Stimulated activated CD4-positive, alpha-beta T cell treated with anti-CD3 and anti-CD28 coated beads, Interleukin-1b, Interleukin-23, amount 100 ng/mL, for 1 hour (primary cell): ENCODE results near the gene NEMP1.

Source experiments
- DNase-seq, 2 donors: peaks; one replicate each; pipeline ENCODE4 v3.0.0-alpha.2; 2020; ENCODE audit warnings: low read depth in 2 of 2

Gene NEMP1

DNA sequence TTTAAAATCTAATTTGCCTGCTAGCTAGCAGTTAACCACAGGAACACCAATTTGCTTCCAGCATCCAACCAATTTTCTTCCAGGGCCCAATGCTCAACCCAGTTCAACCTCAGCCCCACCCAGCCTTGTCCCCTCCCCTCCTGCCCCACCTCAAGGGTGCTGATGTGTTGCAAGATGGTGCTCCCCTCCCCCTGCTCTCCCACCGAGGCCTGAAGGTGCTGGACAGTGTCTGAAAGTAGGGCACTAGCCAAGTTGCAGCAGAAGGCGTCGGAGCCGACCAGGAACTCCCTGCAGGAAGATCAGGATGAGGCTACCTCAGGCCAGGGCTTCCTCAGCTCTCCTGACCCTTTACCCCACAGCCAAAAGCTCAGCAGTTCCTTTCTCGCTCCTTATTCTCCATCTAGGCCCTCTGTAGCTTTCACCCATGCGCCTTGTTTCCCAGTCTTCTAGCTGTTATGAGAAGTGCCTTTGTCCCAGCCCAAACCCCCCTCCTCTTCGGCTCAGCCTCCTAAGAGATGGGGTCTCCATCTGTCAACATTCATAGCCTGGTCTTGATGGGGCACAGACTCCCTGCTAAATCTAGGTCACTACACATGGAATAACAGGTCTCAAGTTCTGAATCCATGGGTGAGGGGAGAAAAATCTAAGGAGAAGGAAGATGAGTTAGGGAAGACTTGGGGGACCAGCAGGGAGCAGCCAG, 29.0 kb upstream of the NEMP1 start:
- no peak for DNase-seq

DNA sequence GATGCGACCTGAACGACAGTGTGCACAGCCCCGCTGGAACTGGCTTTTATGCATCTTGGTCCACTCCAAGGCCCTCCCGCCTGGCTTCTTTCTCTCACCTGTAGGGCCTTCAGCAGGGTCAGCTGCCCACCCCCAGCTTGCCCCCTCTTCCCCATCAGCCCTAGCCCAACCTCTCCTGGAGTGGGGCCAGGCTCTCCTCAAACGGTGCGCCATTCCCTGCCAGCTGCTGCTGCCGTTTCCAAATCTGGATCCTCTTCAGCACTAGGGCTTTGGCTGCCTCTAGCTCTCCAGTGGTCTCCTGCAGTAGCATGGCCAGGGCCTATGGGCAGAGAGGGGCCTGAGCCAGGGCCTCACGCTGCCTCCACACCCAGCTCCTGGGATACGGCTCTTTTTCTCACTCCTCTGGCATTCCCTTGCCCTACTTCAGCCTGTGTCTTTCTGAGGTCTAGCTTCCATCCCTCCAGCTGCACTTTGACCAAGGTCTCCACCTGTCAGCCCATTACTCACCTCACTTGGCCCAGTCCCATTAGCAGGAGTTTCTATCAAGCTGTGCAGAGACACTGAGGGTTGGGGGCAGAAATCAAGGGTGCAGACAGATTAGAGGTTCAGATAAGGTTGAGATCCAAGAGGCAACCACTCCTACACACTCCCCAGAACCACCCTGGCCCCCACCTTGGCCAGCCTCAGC, 27.6 kb upstream of the NEMP1 start:
- DNase-seq = no peak

DNA sequence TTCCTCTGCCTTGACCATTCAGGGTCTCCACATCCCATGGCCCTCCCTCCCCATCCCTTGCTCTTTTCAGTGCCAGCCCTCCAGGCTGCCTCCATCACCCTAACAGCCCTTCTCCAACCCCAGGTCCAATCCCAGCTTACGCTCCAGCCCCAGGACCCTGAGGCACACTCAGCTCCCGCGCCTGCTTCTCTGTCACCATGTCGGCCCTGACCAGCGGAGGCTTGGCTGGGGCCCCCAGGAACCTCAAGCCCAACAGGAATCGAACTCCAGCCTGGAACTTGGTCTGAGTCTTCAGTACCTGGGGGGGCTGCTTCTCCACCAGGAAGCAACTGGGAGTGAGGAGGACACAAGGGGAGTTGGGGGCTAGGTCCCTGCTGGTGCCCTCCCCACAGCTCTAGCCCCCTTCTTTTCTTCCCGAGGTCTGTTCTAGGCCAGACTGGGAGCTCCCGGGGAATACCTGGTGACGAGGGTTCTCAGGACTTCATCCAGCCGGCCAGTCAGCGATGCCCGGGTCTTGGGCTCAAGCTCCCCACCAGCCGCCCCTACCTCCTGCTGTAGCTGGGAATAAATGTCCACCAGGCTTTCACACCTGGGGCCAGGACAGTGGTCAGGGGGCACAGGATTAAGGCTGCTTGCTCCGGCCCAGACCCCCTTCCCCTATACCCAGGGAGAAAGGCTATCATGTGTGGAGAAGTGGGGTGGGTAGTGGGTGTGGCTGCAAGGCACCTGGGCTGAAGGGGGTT, 26.6 kb upstream of the NEMP1 start:
- no peak for DNase-seq

DNA sequence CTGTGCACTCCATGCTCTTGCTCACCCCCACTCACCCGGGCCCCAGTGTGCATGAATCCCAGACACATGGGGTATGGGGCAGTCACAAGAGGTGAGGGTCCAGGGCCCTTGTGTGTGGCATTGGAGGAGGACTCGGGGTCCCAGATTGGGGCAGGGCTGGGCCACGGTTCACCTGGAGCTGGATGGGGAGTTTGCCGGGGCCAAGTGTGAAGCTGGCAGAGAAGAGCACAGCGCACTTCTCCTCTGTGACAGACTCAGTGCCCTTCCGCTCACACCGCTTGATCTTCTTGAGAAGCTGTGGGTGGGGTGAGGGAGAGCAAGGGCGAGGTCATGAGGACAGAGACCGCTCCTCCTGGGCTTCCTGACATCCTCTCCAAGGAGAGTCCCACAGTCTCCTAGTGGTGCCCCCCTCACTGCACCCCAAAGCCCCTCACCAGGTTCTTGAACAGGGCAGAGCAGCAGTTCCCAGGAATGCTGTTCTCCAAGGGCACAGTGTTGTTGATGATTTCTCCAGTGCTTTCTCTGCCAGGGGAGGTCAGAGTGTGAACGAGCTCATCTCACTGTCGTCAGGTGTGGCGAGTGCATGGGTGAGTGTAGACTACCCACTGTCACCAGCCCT, 25.8 kb upstream of the NEMP1 start:
- no peak for DNase-seq

DNA sequence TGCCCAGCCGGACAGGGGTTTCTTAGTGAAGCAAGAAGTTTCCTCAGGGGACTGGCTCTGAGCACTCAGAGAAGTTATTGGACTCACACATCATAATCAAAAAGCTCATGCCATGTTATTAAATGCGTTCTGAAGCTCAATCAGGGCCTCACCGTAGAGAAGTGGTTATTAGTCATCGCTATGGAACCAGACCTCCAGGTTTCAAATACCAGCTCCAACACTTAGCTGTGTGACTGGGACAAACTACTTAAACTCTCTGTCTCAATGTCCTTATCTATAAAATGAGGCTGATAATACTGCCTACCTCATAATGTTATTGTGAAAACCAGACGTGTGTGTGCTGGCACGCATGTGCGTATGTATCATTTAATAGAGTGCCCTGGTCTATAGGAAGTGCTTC, 25.3 kb upstream of the NEMP1 start:
- no peak for DNase-seq

DNA sequence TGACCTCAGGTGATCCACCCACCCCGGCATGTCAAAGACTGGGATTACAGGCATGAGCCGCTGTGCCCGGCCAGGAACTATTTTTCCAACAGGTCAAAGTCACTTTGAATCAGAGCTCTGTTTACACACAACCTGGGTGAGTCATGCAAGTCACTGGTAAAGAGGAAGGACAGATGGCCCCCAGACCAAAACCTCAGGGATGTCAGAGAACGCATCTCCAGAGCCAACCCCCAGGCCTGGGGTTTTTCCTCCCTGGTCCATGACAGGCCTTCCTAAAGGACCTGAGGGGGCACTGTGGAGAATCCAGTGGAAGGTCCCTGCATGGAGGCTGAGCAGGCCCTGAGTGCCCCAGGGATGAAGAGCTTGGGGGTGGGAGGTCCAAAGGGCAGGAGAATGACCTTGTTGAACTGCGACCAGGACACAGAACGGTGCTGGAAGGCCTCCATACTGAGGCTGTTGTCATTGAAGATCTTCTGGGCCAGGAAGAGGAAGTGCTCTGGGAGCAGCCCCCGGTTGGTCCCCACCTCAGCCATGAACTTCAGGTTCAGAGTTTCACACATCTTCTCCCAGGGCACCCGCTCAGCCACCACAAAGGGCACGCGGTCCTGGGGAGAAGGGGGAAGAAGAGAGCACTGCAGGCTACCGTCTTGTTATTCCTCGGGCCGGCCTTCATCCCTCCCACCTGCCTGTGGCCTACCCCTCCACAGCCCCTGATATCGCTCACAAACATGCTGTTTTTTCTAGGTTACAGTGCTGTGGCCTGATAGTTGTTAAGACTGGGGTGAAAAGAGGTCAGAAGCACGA, 23.5 kb upstream of the NEMP1 start:
- no peak for DNase-seq

DNA sequence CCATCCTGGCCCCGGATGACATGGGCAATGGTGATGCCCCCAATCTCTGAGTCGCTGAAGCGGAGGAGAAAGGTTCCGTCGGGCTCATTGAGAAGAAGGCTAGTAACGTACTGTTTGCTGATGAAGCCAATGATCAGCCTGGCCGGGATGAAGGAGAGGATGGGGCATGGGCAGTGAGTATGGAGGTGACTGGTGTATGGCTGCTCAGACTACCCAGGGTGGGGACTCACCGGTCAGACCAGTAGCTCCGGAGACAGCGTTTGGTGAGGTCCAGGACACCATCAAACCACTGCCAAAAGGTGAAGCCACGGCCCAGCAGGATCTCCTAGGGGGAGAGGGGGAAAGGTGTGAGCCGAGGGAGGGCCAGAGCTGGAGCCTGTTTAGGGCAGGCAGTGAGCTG, 21.2 kb upstream of the NEMP1 start:
- no peak for DNase-seq

DNA sequence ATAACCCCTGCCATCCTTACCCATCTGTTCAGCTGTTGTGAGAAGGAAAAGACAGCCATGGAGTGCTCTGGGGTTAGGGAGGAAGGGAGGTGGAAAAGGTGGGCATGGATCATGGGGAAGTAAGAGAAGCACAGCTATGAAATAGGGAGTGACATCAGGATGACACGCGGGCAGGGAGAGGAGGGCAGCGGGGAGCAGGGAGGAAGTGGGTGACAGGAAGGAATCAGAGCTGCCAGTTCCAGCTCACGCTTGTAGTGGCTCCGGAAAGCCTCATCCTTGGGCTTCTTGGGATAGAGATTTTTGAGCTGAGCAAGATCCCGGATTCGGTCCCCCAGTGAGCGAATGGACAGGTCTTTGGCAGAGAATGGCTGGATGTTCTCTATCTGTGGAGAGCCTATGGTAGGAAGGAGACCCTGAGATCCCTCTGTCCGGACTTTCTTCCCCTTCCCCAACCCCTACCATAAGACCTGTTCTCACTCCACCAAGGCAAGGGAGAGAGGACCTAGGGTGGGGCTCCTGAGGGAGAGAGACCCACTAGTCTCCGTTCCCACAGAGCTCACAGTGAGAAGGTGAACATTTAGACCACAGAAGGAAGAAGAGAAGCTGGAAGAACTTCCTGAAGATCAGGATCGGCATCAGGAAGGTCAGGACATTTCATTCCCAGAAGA, 20.6 kb upstream of the NEMP1 start:
- DNase-seq = no peak

DNA sequence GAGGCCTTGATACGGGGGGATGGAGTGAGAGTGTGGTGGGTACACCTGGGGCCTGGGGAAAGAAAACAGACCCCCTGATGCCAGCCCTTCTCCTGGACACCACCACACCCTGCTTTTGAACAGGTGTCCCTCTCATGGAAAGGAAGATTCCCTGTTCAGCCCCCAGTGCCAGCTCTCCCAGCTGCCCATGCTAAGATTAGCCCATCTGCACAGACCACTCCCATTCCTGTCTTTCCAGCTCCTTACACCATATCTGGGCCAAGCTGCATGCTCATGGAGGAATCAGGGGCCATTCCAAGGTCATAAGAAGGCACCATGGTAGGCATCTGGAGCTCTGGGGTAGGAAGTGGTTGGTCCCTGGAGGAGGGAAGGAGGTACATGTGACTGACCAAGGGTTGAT, 20.0 kb upstream of the NEMP1 start:
- no peak for DNase-seq

DNA sequence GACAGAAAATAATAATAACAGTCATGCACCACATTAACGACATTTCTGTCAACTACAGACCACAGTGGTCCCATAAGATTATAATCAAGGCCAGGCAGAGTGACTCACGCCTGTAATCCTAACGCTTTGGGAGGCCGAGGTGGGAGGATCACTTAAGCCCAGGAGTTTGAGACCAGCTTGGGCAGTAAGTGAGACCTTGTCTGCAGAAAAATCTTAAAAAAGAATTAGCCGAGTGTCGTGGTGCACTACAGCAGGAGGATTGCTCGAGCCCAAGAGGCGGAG, 18.9 kb upstream of the NEMP1 start:
- DNase-seq = no peak

DNA sequence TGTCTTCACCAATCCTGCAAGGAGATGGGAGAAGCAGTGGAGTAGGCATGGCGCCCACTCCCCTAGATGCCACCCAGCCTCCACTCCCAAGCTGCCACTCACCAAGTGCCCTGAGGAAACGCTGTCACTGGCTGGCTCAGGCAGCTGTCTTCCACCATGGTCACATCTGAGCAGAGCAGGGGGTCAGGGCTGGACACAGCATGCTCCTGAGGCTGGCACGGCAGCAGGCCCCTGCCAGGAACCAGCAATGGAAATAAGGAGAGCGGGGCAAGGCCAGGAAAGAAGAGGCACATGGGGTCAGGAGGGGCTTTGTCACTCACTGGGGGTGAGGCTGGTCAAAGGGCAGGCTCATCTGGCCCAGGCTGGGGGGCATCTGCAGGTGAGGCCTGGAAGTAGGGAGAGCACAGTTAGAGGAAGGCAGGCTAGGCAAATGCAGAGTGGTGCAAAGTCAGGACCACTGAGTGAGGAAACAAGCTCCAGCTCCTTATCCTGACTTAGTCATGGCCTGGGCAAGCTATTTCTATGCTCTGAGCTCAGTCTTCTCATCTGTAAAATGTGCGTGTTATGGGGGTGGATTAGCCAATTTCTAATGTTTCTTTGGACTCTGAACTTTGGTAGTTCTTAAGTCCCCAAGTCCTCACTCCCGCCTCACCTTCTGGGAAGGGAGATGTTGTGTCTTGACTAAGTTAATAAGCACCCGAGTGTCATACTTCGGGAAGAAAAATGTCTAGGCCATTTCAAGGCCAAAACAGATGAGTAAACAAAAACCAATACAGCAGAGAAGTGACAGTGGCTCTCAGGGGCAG, 18.4 kb upstream of the NEMP1 start:
- no peak for DNase-seq

DNA sequence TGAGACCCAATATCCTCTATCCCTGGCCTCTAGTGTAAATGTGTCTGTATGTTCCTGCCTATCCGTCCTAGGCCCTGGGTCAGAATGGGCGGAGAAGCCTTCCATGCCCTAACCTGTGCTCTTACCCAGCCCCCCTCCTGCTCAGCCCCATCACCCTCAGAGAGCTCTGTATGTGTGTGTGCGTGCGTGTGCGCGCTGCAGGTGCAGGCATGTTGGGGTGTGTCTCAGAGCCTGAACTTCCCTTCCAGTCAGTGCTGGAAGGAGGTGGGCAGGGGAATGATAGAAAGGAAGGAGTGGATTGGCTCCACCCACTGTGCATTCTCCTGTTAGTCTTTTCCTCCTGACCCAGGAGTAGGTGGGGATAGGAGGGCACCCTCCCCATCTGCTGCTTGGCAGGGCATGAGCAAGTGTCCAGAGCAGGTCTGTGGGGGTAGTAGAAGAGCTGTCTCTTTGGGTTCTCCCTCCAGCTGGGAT, 17.5 kb upstream of the NEMP1 start:
- no peak for DNase-seq

DNA sequence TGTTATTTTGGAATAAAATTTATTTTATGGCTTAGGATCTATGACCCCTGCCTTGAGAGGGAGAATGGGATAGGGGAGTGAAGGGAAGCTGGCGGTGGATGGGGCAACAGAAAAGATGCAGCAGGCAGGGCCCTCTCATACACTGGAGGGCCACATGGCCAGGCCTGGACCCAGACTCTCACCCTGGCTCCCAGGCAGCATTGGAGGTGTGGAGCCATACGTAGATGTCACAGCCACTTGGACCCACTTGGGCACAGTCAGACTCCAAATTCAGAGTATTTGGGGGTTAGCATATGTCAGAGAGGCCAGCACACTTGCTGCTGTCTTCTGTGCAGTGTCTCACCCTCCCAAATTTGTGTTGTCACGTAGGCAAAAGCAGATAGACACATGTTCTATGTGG, 16.8 kb upstream of the NEMP1 start:
- DNase-seq = no peak

DNA sequence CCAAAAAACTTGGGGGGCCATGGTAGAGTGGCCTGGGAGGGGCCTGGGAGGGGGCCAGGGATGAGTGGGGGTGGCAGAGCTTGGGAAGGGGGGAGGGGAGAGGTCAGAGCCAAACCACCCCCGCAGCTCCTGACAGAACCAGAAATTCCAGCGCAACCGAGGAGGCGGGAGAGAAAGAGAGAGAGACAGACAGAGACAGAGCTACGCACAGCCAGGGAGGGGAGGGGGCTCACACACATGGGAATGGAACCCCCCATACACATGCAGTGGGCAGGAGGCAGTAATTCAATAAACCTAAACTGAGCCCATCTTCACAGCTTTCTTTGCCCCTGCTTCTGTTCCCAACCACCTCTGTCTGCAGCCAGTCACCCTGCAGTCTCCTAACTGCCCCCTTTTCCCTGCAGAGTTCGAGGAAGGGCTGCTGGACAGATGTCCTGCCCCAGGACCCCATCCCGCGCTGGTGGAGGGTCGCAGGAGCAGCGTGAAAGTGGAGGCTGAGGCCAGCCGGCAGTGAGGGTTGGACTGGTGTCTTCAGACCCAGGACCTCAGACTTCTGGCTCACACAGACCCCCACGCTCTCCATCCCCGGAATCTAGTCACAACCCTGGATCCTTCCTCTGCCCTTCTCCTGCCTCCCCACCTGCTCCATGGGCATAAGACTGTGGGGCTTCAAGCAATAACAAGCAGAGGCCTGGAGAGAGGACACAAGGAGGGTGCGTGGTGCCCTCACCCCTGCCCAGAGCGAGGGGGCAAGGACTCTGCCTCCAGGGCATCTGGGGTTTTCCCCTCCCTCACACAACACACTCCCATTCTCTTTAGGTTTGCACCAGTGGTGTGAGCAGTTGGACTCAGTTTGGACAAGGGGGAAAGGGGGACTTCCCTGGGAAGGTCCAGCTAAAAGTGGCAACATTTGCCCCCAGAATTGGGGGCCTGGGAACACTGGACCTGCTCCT, 15.9 kb upstream of the NEMP1 start:
- no peak for DNase-seq

DNA sequence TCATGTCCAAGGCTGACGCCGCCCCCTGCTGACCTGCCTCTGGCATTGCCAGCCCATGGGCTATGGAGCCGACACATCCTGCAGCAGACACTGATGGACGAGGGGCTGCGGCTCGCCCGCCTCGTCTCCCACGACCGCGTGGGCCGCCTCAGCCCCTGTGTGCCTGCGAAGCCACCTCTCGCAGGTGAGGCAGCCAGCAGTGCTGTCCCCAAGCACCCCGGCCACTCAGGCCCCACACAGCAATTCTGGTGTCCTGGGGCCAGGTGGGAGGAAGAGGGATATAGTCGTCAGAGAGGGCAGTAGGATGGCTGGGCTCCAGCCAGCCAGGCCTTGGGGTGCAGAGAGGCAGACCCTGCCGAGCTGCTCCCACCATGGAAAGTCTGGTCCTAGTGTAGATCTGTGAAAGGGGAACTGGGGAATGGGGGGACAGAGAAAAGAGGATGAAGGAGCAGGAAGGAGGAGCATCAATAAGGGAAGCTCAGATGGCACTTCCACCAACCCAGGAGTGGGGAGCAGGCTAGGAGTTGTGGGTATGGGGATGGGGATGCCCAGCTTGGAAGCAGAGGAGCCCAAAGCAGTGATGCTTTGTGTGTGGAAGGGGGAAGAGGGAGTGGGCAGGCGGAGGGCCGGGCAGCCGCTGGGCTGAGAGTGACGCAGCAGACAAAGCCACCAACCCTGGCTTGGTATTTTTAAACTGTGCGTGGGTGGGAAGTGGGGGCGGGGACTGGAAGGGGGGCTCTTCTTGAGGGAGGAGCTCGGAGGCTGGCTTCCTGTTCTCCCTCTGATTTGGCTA, 15.0 kb upstream of the NEMP1 start:
- peak in 1 of 2 donors; percentile 67 for DNase-seq

DNA sequence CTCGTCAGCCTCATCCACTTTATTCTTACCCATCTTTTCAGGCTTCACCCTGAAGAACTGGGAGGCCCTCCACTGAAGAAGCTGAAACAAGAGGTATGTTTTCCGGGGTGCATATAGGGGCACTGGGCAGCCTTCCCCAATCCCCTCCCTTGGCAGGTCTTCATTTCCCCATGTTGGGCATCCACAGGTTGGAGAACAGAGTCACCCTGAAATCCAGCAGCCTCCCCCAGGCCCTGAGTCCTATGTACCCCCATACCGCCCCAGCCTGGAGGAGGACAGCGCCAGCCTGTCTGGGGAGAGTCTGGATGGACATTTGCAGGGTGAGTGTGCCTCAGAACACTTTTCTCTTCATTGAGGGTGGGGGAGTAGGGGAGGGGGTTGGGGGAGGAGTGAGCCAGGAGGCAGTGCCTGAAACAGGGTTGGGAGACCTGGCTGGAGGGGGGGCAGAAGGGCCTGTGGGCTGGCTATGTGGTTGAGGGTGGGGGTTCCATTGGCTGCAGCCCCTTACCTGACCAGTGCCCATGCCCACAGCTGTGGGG, 14.4 kb upstream of the NEMP1 start:
- DNase-seq = no peak

DNA sequence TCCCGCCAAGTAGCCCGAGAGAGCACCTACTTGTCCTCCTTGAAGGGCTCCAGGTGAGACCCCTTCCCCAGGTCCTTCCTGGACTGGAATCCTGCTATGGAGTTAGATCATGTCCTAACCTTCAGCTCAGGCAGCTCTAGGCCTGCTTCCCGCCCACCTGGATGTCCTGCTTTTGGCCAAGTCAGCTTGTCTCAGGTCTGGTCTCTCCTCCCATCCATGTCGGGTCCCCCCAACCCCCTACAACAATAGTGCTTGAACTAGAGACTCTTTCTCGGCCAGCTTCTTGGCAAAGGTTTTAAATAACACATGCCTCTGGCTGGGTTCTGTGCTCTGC, 13.9 kb upstream of the NEMP1 start:
- no peak for DNase-seq
